Measurements from ENCODE around the gene GAD1.
A peak's percentile ranks its signal among the peaks of the same experiment; 100 is the strongest.

Gene GAD1

DNA sequence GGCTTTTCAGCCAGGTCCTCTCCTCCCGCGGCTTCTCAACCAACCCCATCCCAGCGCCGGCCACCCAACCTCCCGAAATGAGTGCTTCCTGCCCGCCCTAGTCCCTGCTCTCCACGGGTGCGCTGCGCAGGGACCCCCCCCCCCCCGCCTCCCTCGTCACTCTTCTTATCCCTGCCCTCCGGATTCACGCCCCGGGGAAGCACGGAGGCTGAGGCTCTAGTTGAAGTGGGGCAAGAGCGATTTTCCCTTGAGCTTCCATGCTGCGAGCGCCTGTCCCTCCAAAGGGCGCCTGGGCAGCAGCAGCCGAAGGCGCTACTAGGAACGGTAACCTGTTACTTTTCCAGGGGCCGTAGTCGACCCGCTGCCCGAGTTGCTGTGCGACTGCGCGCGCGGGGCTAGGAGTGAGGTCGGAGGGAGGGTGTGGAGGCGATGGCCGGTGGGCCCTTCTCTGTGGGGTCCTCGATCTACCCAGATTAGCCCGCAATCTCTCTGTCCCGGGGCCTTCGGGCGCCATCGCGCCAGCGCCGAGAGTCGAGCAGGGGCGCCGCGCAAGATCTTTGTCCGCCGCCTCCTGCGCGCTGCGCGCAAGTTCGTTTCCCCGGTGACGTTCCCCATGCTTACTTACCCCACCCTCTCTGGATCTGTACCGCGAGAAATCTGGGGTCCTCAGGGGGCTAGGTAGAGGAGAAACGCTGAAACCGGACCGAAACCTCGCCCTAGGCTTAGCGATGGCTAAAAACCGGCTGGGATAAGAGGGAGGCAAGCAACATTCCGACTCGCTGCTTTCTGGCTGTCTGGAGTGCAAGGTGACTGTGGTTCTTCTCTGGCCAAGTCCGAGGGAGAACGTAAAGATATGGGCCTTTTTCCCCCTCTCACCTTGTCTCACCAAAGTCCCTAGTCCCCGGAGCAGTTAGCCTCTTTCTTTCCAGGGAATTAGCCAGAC lies 677 bp downstream of the GAD1 start:
- Histone ChIP-seq H2AFZ (ENCODE audit: insufficient read depth, low read length, poor library complexity) (no peak overlapping the region), H3K79me1 (ENCODE audit: low read length) (no peaks in the 10 kb centered on the region), H4K8ac (ENCODE audit: low read depth, low read length) (no peak overlapping the region), H4K12ac (ENCODE audit: low read depth, low read length) (no peak overlapping the region), H3K9me3 (ENCODE audit: insufficient read depth, low read depth, low read length) (peaks cover 3% of the 10 kb centered on the region), H3K36me3 (ENCODE audit: control insufficient read depth in 1 of 2, insufficient read depth in 2 of 2, low read length in 2 of 2) (no peaks in the 10 kb centered on the region), H2BK12ac (ENCODE audit: low read length) (no peak overlapping the region), H3K4ac (ENCODE audit: low read depth, low read length) (no peak overlapping the region), H3K4me2 (ENCODE audit: low read length) (peak overlapping the region; percentile 81), H3K27me3 (ENCODE audit: insufficient read depth, low read length) (peaks cover 81% of the 10 kb centered on the region), H3K23ac (ENCODE audit: low read length) (no peak overlapping the region), H3K27ac (ENCODE audit: low read depth, low read length) (no peak overlapping the region), H3K4me3 (ENCODE audit: low read depth, low read length) (peak overlapping the region; percentile 52), H3K4me1 (ENCODE audit: control insufficient read depth in 1 of 2, insufficient read depth in 2 of 2, low read length in 2 of 2) (peaks cover 28 to 32% of the 10 kb centered on the region in 2 experiments), H4K91ac (ENCODE audit: low read depth, low read length) (no peak overlapping the region), H2BK120ac (ENCODE audit: insufficient read depth, low read length, poor library complexity) (no peak overlapping the region), H3K9ac (ENCODE audit: low read length) (no peak overlapping the region), H2AK5ac (ENCODE audit: low read length) (no peak overlapping the region), H2BK5ac (ENCODE audit: low read depth, low read length, poor library complexity) (no peak overlapping the region), H3K18ac (ENCODE audit: low read length) (no peak overlapping the region), H3K14ac (ENCODE audit: low read length) (no peak overlapping the region), H3K79me2 (ENCODE audit: control insufficient read depth, insufficient read depth, low read length, poor library complexity) (no peaks in the 10 kb centered on the region)
- DNase-seq: peak in 1 of 2 donors; percentile 36
- WGBS (ENCODE audit: extremely low coverage, insufficient coverage, insufficient read length): no CpG with 5 or more reads among the region's 69 CpGs

GRCh38 chr2:170818036-170818751 lies 1.5 kb downstream of the GAD1 start:
- no peak overlapping the region for H3K18ac ChIP-seq (ENCODE audit: low read length)
- WGBS (ENCODE audit: extremely low coverage, insufficient coverage, insufficient read length): no CpG with 5 or more reads among the region's 60 CpGs

GRCh38 chr2:170818752-170819470 lies 2.2 kb downstream of the GAD1 start:
- no peak for DNase-seq
- H3K18ac ChIP-seq (ENCODE audit: low read length): no peak overlapping the region
- no peaks in the 10 kb centered on the region for H3K79me2 ChIP-seq (ENCODE audit: control insufficient read depth, insufficient read depth, low read length, poor library complexity)
- H3K4ac ChIP-seq (ENCODE audit: low read depth, low read length): no peak overlapping the region
- peaks cover 37 to 39% of the 10 kb centered on the region in 2 experiments for H3K4me1 ChIP-seq (ENCODE audit: control insufficient read depth in 1 of 2, insufficient read depth in 2 of 2, low read length in 2 of 2)
- no peak overlapping the region for H2BK12ac ChIP-seq (ENCODE audit: low read length)
- H3K27me3 ChIP-seq (ENCODE audit: insufficient read depth, low read length): peaks cover 91% of the 10 kb centered on the region
- H3K14ac ChIP-seq (ENCODE audit: low read length): no peak overlapping the region
- peak overlapping the region; percentile 81 for H3K4me2 ChIP-seq (ENCODE audit: low read length)
- no peak overlapping the region for H4K12ac ChIP-seq (ENCODE audit: low read depth, low read length)
- no peak overlapping the region for H4K91ac ChIP-seq (ENCODE audit: low read depth, low read length)
- H2BK5ac ChIP-seq (ENCODE audit: low read depth, low read length, poor library complexity): no peak overlapping the region
- no peak overlapping the region for H2BK120ac ChIP-seq (ENCODE audit: insufficient read depth, low read length, poor library complexity)
- H3K4me3 ChIP-seq (ENCODE audit: low read depth, low read length): no peak overlapping the region
- H3K23ac ChIP-seq (ENCODE audit: low read length): no peak overlapping the region
- no peak overlapping the region for H2AK5ac ChIP-seq (ENCODE audit: low read length)
- H3K79me1 ChIP-seq (ENCODE audit: low read length): no peaks in the 10 kb centered on the region
- H3K27ac ChIP-seq (ENCODE audit: low read depth, low read length): no peak overlapping the region
- H3K9ac ChIP-seq (ENCODE audit: low read length): no peak overlapping the region
- no peaks in the 10 kb centered on the region for H3K36me3 ChIP-seq (ENCODE audit: control insufficient read depth in 1 of 2, insufficient read depth in 2 of 2, low read length in 2 of 2)
- H3K9me3 ChIP-seq (ENCODE audit: insufficient read depth, low read depth, low read length): peaks cover 8% of the 10 kb centered on the region
- H2AFZ ChIP-seq (ENCODE audit: insufficient read depth, low read length, poor library complexity): no peak overlapping the region
- no CpG with 5 or more reads among the region's 30 CpGs for WGBS (ENCODE audit: extremely low coverage, insufficient coverage, insufficient read length)
- no peak overlapping the region for H4K8ac ChIP-seq (ENCODE audit: low read depth, low read length)

More at GRCh38 chr2:170818036-170818751, 1.5 kb downstream of the GAD1 start:
- Histone ChIP-seq H3K27ac (ENCODE audit: low read depth, low read length) (no peak overlapping the region), H2BK120ac (ENCODE audit: insufficient read depth, low read length, poor library complexity) (no peak overlapping the region), H4K8ac (ENCODE audit: low read depth, low read length) (no peak overlapping the region), H3K4me2 (ENCODE audit: low read length) (peak overlapping the region; percentile 81), H4K12ac (ENCODE audit: low read depth, low read length) (no peak overlapping the region), H2BK5ac (ENCODE audit: low read depth, low read length, poor library complexity) (no peak overlapping the region), H3K4ac (ENCODE audit: low read depth, low read length) (no peak overlapping the region), H2AK5ac (ENCODE audit: low read length) (no peak overlapping the region), H3K36me3 (ENCODE audit: control insufficient read depth in 1 of 2, insufficient read depth in 2 of 2, low read length in 2 of 2) (no peaks in the 10 kb centered on the region), H3K79me2 (ENCODE audit: control insufficient read depth, insufficient read depth, low read length, poor library complexity) (no peaks in the 10 kb centered on the region), H3K79me1 (ENCODE audit: low read length) (no peaks in the 10 kb centered on the region), H3K4me3 (ENCODE audit: low read depth, low read length) (peak overlapping the region; percentile 60), H2BK12ac (ENCODE audit: low read length) (no peak overlapping the region), H3K27me3 (ENCODE audit: insufficient read depth, low read length) (peaks cover 89% of the 10 kb centered on the region), H2AFZ (ENCODE audit: insufficient read depth, low read length, poor library complexity) (no peak overlapping the region), H4K91ac (ENCODE audit: low read depth, low read length) (no peak overlapping the region), H3K9ac (ENCODE audit: low read length) (no peak overlapping the region), H3K23ac (ENCODE audit: low read length) (no peak overlapping the region), H3K4me1 (ENCODE audit: control insufficient read depth in 1 of 2, insufficient read depth in 2 of 2, low read length in 2 of 2) (peaks cover 33 to 37% of the 10 kb centered on the region in 2 experiments), H3K14ac (ENCODE audit: low read length) (no peak overlapping the region), H3K9me3 (ENCODE audit: insufficient read depth, low read depth, low read length) (peaks cover 6% of the 10 kb centered on the region)
- DNase-seq: no peak

All from trophoblast cell (in vitro differentiated cells and primary cell).